Neural cell (in vitro differentiated cells): Measurements from ENCODE around the gene ZNF512.

Experiments
- CTCF ChIP-seq: fragments of 450-650 bp; IDR thresholded peaks from 2 replicates; pipeline ENCODE4 v1.5.1; 2014; ENCODE audit warnings: antibody characterized with exemption, mild to moderate bottlenecking, moderate library complexity; ENCODE audit not compliant: poor library complexity, severe bottlenecking
- EZH2 ChIP-seq: fragments of 200-600, 300-800 bp; shearing (Covaris generic), sonication (generic); IDR thresholded peaks from 2 replicates; pipeline ENCODE4 v1.6.1; 2014; ENCODE audit warnings: antibody characterized with exemption, low read length, borderline replicate concordance, mild to moderate bottlenecking; ENCODE audit not compliant: insufficient read depth, poor library complexity, severe bottlenecking
- POLR2AphosphoS5 ChIP-seq: IDR thresholded peaks from 2 replicates; pipeline ENCODE4 v1.6.1; 2012
- RAD21 ChIP-seq: fragments of 450-650 bp; conservative IDR thresholded peaks from 2 replicates; pipeline ENCODE4 v1.6.1; 2014; ENCODE audit warnings: antibody characterized with exemption, mild to moderate bottlenecking, moderate library complexity

GRCh38 chr2:27647289-27647688 is 64.4 kb downstream of the ZNF512 start:
- TF ChIP-seq CTCF (no peak), EZH2 (no peak), POLR2AphosphoS5 (no peak), RAD21 (no peak)
